K562 (cell line): ENCODE data around the gene OR8G5. TPM values are rescaled to one million over a fixed set of nuclear protein-coding genes. Genes with fewer than 3 reads are reported as not detected.

Source experiments
- ARID4B ChIP-seq: sonication (generic); formaldehyde crosslinking; IDR thresholded peaks from 2 replicates; pipeline ENCODE4 v1.8.0; 2022; ENCODE audit warnings: mild to moderate bottlenecking, missing genetic modification reagents
- ATF1 ChIP-seq, 2 experiments: fragments of 450-650 bp in 1 of 2; IDR thresholded peaks; 2 replicates each; pipeline ENCODE4 v1.6.1; 2016; ENCODE audit warnings: missing compliant biosample characterization in 1 of 2, missing genetic modification characterization in 1 of 2
- LEF1 ChIP-seq: fragments of 450-650 bp; IDR thresholded peaks from 2 replicates; pipeline ENCODE4 v1.6.1; 2016; ENCODE audit warnings: mild to moderate bottlenecking
- POLR2A ChIP-seq: fragments of 450-650 bp; conservative IDR thresholded peaks from 2 replicates; pipeline ENCODE4 v1.6.1; 2016
- RBBP5 ChIP-seq: fragments of 200-600 bp; sonication (generic); IDR thresholded peaks from 2 replicates; pipeline ENCODE4 v1.6.1; 2012; ENCODE audit warnings: borderline replicate concordance, mild to moderate bottlenecking, low read length, control low read depth, inconsistent platforms; ENCODE audit not compliant: insufficient read depth, poor library complexity, severe bottlenecking
- SNIP1 ChIP-seq: fragments of 450-650 bp; IDR thresholded peaks from 2 replicates; pipeline ENCODE4 v1.7.1; 2017; ENCODE audit warnings: low read depth, mild to moderate bottlenecking
- TEAD4 ChIP-seq, 2 experiments: sonication (generic) in 1 of 2; formaldehyde crosslinking in 1 of 2; IDR thresholded peaks; 2 replicates each; pipeline versions ENCODE4 v1.6.1 to v1.8.0; 2012 to 2022; ENCODE audit warnings: borderline replicate concordance in 1 of 2, inconsistent platforms in 1 of 2, low read length in 1 of 2, mild to moderate bottlenecking in 1 of 2, missing genetic modification reagents in 1 of 2
- ZBTB26 ChIP-seq: fragments of 450-650 bp; formaldehyde crosslinking; IDR thresholded peaks from 2 replicates; pipeline ENCODE4 v1.4.0; 2022; ENCODE audit warnings: missing genetic modification characterization
- ZNF232 ChIP-seq: sonication (generic); formaldehyde crosslinking; IDR thresholded peaks from 2 replicates; pipeline ENCODE4 v1.8.0; 2022; ENCODE audit warnings: mild to moderate bottlenecking, missing genetic modification reagents
- polyA plus RNA-seq, 8 experiments: library from polyadenylated mRNA; depleted of rRNA in 4 of 8; stranded (reverse) in 5 of 8; unstranded in 3 of 8; fragments of >200 nt; fragmentation: Nextera tagmentation in 2 of 8; fragmentation: Illumina TruSeq in 1 of 8; extraction: Ambion mirVana in 2 of 8; extraction: Trizol in 1 of 8; gene quantifications; 2 replicates each; pipeline versions ENCODE4 v1.2.1 to v1.2.3, GENCODE V29; 2011 to 2014; ENCODE audit warnings: inconsistent platforms in 1 of 8, missing spikeins in 1 of 8
- total RNA-seq, 7 experiments: library from RNA; depleted of rRNA in 6 of 7; stranded (reverse); fragments of >200 nt in 6 of 7; fragmentation: Illumina TruSeq in 2 of 7; extraction: Trizol in 2 of 7; gene quantifications; 2 replicates each; pipeline versions ENCODE4 v1.2.1 to v1.2.3, GENCODE V29; 2011 to 2021; ENCODE audit warnings: low replicate concordance in 1 of 7
- TF ChIP-seq, protein P1 (sequence below): sonication (generic); formaldehyde crosslinking; IDR thresholded peaks from 2 replicates; pipeline ENCODE4 v1.8.1; 2023; ENCODE audit warnings: mild to moderate bottlenecking, missing genetic modification reagents, moderate library complexity
- TF ChIP-seq, protein P2 (sequence below): fragments of 450-650 bp; IDR thresholded peaks from 2 replicates; pipeline ENCODE4 v1.6.1; 2016; ENCODE audit warnings: low read depth

The OR8G5 gene
- total and polyA plus RNA-seq, 9 of the 15 experiments (the other 6 are each of a cell fraction or from before 2014, with no cell fraction given): 0.18 to 3.8 (median 1.7) TPM

DNA sequence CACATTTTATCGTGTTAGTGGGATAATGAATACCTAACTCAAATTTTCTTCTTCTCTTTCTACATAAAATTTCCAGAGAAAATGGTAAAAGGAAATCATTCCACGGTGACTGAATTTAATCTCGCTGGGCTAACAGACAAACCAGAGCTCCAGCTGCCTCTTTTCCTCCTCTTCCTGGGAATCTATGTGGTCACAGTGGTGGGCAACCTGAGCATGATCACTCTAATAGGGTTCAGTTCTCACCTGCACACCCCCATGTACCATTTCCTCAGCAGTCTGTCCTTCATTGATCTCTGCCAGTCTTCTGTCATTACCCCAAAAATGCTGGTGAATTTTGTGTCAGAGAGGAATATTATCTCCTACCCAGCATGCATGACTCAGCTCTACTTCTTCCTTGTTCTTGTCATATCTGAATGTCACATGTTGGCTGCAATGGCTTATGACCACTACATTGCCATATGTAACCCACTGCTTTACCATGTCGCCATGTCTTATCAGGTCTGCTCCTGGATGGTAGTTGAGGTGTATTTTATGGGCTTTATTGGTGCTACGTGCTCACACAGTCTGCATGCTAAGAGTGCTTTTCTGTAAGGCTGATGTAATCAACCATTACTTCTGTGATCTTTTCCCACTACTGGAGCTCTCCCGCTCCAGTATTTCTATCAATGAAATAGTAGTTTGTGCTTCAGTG lies 48.9 kb upstream of the OR8G5 start (continued):
- peak; percentile 96 for TF ChIP-seq TEAD4 (IDR thresholded peaks at IDR 0.05; ENCODE audit: low read length)
- no peak for TF ChIP-seq TEAD4 (CRISPR knock-in tag; IDR thresholded peaks at IDR 0.05; ENCODE audit: borderline replicate concordance)
- TF ChIP-seq, protein P1, sequence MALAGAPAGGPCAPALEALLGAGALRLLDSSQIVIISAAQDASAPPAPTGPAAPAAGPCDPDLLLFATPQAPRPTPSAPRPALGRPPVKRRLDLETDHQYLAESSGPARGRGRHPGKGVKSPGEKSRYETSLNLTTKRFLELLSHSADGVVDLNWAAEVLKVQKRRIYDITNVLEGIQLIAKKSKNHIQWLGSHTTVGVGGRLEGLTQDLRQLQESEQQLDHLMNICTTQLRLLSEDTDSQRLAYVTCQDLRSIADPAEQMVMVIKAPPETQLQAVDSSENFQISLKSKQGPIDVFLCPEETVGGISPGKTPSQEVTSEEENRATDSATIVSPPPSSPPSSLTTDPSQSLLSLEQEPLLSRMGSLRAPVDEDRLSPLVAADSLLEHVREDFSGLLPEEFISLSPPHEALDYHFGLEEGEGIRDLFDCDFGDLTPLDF (CRISPR knock-in tag): no peak
- no peak for TF ChIP-seq POLR2A
- TF ChIP-seq SNIP1: no peak
- TF ChIP-seq ZNF232 (CRISPR knock-in tag): no peak
- no peak for TF ChIP-seq ATF1 (CRISPR knock-in tag; IDR thresholded peaks at IDR 0.05)
- TF ChIP-seq ATF1 (tag; IDR thresholded peaks at IDR 0.05): peak; percentile 76
- no peak for TF ChIP-seq ARID4B
- peak; percentile 88 for TF ChIP-seq LEF1
- peak; percentile 93 for TF ChIP-seq ZBTB26
- TF ChIP-seq, protein P2, sequence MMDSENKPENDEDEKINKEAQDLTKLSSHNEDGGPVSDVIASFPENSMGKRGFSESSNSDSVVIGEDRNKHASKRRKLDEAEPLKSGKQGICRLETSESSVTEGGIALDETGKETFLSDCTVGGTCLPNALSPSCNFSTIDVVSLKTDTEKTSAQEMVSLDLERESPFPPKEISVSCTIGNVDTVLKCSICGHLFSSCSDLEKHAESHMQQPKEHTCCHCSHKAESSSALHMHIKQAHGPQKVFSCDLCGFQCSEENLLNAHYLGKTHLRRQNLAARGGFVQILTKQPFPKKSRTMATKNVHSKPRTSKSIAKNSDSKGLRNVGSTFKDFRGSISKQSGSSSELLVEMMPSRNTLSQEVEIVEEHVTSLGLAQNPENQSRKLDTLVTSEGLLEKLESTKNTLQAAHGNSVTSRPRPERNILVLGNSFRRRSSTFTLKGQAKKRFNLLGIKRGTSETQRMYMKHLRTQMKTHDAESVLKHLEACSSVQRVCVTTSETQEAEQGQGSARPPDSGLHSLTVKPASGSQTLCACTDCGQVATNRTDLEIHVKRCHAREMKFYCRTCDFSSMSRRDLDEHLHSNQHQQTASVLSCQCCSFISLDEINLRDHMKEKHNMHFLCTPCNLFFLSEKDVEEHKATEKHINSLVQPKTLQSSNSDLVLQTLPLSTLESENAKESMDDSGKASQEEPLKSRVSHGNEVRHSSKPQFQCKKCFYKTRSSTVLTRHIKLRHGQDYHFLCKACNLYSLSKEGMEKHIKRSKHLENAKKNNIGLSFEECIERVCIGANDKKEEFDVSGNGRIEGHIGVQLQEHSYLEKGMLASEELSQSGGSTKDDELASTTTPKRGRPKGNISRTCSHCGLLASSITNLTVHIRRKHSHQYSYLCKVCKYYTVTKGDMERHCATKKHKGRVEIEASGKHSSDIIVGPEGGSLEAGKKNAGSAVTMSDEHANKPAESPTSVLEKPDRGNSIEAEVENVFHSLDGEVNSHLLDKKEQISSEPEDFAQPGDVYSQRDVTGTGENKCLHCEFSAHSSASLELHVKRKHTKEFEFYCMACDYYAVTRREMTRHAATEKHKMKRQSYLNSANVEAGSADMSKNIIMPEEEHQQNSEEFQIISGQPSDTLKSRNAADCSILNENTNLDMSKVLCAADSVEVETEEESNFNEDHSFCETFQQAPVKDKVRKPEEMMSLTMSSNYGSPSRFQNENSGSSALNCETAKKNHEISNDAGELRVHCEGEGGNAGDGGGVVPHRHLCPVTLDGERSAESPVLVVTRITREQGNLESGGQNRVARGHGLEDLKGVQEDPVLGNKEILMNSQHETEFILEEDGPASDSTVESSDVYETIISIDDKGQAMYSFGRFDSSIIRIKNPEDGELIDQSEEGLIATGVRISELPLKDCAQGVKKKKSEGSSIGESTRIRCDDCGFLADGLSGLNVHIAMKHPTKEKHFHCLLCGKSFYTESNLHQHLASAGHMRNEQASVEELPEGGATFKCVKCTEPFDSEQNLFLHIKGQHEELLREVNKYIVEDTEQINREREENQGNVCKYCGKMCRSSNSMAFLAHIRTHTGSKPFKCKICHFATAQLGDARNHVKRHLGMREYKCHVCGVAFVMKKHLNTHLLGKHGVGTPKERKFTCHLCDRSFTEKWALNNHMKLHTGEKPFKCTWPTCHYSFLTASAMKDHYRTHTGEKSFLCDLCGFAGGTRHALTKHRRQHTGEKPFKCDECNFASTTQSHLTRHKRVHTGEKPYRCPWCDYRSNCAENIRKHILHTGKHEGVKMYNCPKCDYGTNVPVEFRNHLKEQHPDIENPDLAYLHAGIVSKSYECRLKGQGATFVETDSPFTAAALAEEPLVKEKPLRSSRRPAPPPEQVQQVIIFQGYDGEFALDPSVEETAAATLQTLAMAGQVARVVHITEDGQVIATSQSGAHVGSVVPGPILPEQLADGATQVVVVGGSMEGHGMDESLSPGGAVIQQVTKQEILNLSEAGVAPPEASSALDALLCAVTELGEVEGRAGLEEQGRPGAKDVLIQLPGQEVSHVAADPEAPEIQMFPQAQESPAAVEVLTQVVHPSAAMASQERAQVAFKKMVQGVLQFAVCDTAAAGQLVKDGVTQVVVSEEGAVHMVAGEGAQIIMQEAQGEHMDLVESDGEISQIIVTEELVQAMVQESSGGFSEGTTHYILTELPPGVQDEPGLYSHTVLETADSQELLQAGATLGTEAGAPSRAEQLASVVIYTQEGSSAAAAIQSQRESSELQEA: no peak
- TF ChIP-seq RBBP5: no peak
